Vagina (tissue), 2 donors: ENCODE data around the gene NTRK3. TPM values are rescaled to one million over a fixed set of nuclear protein-coding genes. Genes with fewer than 3 reads are reported as not detected.

Source experiments
- DNase-seq, 2 donors: peaks; one replicate each; pipeline ENCODE4 v3.0.0-alpha.2; 2017; ENCODE audit errors: extremely low spot score in 2 of 2
- H3K27ac ChIP-seq: fragments of 200-600 bp; sonication (generic); one replicate; pipeline ENCODE4 v1.5.1; 2019
- H3K27me3 ChIP-seq: fragments of 200-600 bp; sonication (generic); one replicate; pipeline ENCODE4 v1.5.1; 2019
- H3K36me3 ChIP-seq, 2 donors: fragments of 200-600 bp; sonication (generic); one replicate each; pipeline ENCODE4 v1.5.1; 2017 to 2019
- H3K4me1 ChIP-seq: fragments of 200-600 bp; sonication (generic); one replicate; pipeline ENCODE4 v1.5.1; 2019
- H3K4me3 ChIP-seq, 2 donors: fragments of 200-600 bp; sonication (generic); 1 replicate in 1 of 2; 2 replicates in 1 of 2; pipeline ENCODE4 v1.5.1; 2016 to 2019
- H3K9me3 ChIP-seq: fragments of 200-600 bp; sonication (generic); one replicate; pipeline ENCODE4 v1.5.1; 2019
- POLR2A ChIP-seq, 2 donors: fragments of 450-650 bp; IDR thresholded peaks; one replicate each; pipeline ENCODE4 v1.6.1; 2017; ENCODE audit warnings: antibody characterized with exemption in 2 of 2, mild to moderate bottlenecking in 2 of 2, moderate library complexity in 2 of 2
- POLR2AphosphoS5 ChIP-seq, 2 donors: sonication (generic); formaldehyde crosslinking; IDR thresholded peaks; one replicate each; pipeline ENCODE4 v1.9.0; 2017; ENCODE audit warnings: antibody characterized with exemption in 2 of 2, mild to moderate bottlenecking in 2 of 2, low read depth in 1 of 2; ENCODE audit not compliant: insufficient read depth in 1 of 2
- intact Hi-C: fragments of 100-400 bp; cut with DNase I; formaldehyde crosslinking; loops from one replicate; pipeline ENCODE4 v1.15.1; 2023
- total RNA-seq: library from RNA; depleted of rRNA; stranded (reverse); fragments of >200 nt; gene quantifications from one replicate; pipeline ENCODE4 v1.2.3, GENCODE V29; 2016
- TF ChIP-seq, protein P1 (sequence below), 3 experiments: fragments of 450-650 bp in 2 of 3; fragments of 200-600 bp in 1 of 3; sonication (generic) in 1 of 3; IDR thresholded peaks; one replicate each; pipeline ENCODE4 v1.5.1; 2017 to 2019; ENCODE audit warnings: antibody characterized with exemption in 3 of 3, mild to moderate bottlenecking in 2 of 3, moderate library complexity in 2 of 3

NTRK3 gene
- total RNA-seq, 1 donor from 2014 or later = 4.9 TPM

DNA sequence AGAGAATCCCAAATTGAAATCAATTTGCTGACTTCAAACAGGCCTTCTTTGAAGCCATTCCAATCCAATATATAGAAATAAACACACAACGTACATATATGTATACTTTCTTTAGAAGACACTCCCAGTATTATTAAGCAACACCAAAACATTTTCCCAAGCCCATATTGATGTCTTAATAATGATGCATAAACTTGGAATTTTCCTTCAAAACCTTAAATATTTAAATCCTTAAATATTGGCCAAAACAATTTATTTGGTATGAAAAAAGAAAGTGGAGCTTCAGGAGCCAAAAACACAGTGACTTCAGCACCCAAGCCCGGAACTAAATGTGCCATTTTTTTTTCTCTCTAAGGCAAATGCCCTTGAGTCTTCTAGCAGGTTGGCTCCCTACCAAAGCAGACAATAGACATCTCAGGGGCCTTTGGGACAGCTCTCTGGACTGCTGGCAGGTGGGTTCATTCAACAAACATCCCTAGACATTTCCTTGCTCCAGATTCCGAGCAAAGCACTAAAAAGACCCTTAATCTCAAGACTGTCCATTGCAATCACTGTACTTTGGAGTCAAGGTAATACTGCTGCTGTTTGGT, 384.7 kb downstream of the NTRK3 start:
- Histone ChIP-seq H3K27me3 (no peaks in the 10 kb centered on the region), H3K4me1 (no peaks in the 10 kb centered on the region), H3K9me3 (no peaks in the 10 kb centered on the region), H3K27ac (no peak overlapping the region), H3K4me3 (no peak overlapping the region), H3K36me3 (no peaks in the 10 kb centered on the region)
- no peak for DNase-seq
- intact Hi-C loops = no loop called here
- TF ChIP-seq POLR2AphosphoS5 (IDR thresholded peaks at IDR 0.05; ENCODE audit: insufficient read depth in 1 of 2, low read depth in 1 of 2) = no peak
- TF ChIP-seq, protein P1, sequence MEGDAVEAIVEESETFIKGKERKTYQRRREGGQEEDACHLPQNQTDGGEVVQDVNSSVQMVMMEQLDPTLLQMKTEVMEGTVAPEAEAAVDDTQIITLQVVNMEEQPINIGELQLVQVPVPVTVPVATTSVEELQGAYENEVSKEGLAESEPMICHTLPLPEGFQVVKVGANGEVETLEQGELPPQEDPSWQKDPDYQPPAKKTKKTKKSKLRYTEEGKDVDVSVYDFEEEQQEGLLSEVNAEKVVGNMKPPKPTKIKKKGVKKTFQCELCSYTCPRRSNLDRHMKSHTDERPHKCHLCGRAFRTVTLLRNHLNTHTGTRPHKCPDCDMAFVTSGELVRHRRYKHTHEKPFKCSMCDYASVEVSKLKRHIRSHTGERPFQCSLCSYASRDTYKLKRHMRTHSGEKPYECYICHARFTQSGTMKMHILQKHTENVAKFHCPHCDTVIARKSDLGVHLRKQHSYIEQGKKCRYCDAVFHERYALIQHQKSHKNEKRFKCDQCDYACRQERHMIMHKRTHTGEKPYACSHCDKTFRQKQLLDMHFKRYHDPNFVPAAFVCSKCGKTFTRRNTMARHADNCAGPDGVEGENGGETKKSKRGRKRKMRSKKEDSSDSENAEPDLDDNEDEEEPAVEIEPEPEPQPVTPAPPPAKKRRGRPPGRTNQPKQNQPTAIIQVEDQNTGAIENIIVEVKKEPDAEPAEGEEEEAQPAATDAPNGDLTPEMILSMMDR (IDR thresholded peaks at IDR 0.05) = no peak

DNA sequence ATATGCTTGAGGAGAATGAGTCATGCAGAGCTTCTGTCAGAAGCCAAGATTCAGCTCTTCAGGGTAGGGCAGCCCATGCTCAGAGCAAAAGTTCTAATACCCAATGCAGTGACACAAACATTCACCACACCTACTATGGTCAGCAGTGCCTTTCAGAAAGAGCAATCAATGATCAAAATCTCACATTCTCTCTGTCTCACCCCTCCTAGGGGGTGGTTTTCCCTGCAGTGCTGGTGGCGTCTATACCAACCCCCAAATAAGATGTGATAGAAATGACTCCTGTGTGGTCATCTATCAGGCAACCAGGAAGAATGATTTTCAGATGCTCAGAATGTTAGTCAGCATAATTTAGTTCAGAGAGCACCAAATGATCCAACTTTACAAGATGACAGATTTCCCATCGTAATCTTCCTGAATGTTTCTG, 385.3 kb downstream of the NTRK3 start:
- no peaks in the 10 kb centered on the region for H3K4me1 ChIP-seq
- no peaks in the 10 kb centered on the region for H3K9me3 ChIP-seq
- intact Hi-C loops = no loop called here
- no peak for DNase-seq
- no peak overlapping the region for H3K4me3 ChIP-seq
- no peak overlapping the region for H3K27ac ChIP-seq
- TF ChIP-seq POLR2AphosphoS5 (IDR thresholded peaks at IDR 0.05; ENCODE audit: insufficient read depth in 1 of 2, low read depth in 1 of 2) (no peak), POLR2A (IDR thresholded peaks at IDR 0.05) (no peak)
- TF ChIP-seq, protein P1 (IDR thresholded peaks at IDR 0.05) = no peak
- H3K36me3 ChIP-seq = no peaks in the 10 kb centered on the region
- H3K27me3 ChIP-seq = no peaks in the 10 kb centered on the region

GRCh38 chr15:87866961-87867360, 389.6 kb downstream of the NTRK3 start:
- Histone ChIP-seq H3K36me3 (no peaks in the 10 kb centered on the region), H3K27ac (no peak overlapping the region), H3K27me3 (no peaks in the 10 kb centered on the region), H3K4me1 (no peaks in the 10 kb centered on the region), H3K4me3 (no peak overlapping the region), H3K9me3 (no peaks in the 10 kb centered on the region)
- no peak for DNase-seq
- intact Hi-C loops = no loop called here
- no peak for TF ChIP-seq POLR2AphosphoS5 (IDR thresholded peaks at IDR 0.05; ENCODE audit: insufficient read depth in 1 of 2, low read depth in 1 of 2)
- TF ChIP-seq, protein P1 (IDR thresholded peaks at IDR 0.05) = no peak
- no peak for TF ChIP-seq POLR2A (IDR thresholded peaks at IDR 0.05)

- Histone ChIP-seq H3K27me3 (no peaks in the 10 kb centered on the region), H3K27ac (no peak overlapping the region), H3K4me1 (no peaks in the 10 kb centered on the region), H3K36me3 (no peaks in the 10 kb centered on the region), H3K4me3 (no peak overlapping the region), H3K9me3 (no peaks in the 10 kb centered on the region)
- intact Hi-C loops = no loop called here
- DNase-seq = no peak
- TF ChIP-seq, protein P1 (IDR thresholded peaks at IDR 0.05) = no peak
- TF ChIP-seq POLR2AphosphoS5 (IDR thresholded peaks at IDR 0.05; ENCODE audit: insufficient read depth in 1 of 2, low read depth in 1 of 2) = no peak
- no peak for TF ChIP-seq POLR2A (IDR thresholded peaks at IDR 0.05)
Observed at GRCh38 chr15:87863152-87863551, 393.4 kb downstream of the NTRK3 start.

- H3K4me1 ChIP-seq = no peaks in the 10 kb centered on the region
- intact Hi-C loops = no loop called here
- no peaks in the 10 kb centered on the region for H3K9me3 ChIP-seq
- H3K27ac ChIP-seq = no peak overlapping the region
- no peaks in the 10 kb centered on the region for H3K36me3 ChIP-seq
- H3K27me3 ChIP-seq = no peaks in the 10 kb centered on the region
- H3K4me3 ChIP-seq = no peak overlapping the region
- TF ChIP-seq POLR2A (IDR thresholded peaks at IDR 0.05) (no peak), POLR2AphosphoS5 (IDR thresholded peaks at IDR 0.05; ENCODE audit: insufficient read depth in 1 of 2, low read depth in 1 of 2) (no peak)
- TF ChIP-seq, protein P1 (IDR thresholded peaks at IDR 0.05) = no peak
- DNase-seq = no peak
Observed at GRCh38 chr15:87860743-87861142, 395.8 kb downstream of the NTRK3 start.
